Adrenal gland (tissue), 12 donors: Measurements from ENCODE around the gene EHBP1. TPM values are rescaled to one million over a fixed set of nuclear protein-coding genes. Genes with fewer than 3 reads are reported as not detected.
A peak's percentile ranks its signal among the peaks of the same experiment; 100 is the strongest.

Experiments
- DNase-seq, 7 donors: peaks; one replicate each; pipeline ENCODE4 v3.0.0-alpha.2; 2019 to 2020
- H3K27ac ChIP-seq, 5 donors: fragments of 200-600 bp; sonication (generic) in 4 of 5; 1 replicate in 3 of 5; 2 replicates in 2 of 5; pipeline versions ENCODE4 v1.5.1 to v1.8.0; 2016 to 2020; ENCODE audit warnings: mild to moderate bottlenecking in 1 of 5
- H3K27me3 ChIP-seq: fragments of 200-600 bp; 2 replicates; pipeline ENCODE4 v1.8.0; 2021
- H3K36me3 ChIP-seq, 2 donors: fragments of 200-600 bp; replicated peaks in 1 of 2; 1 replicate in 1 of 2; 2 replicates in 1 of 2; pipeline versions ENCODE4 v1.5.1 to v1.8.0; 2018 to 2022
- H3K4me1 ChIP-seq, 2 donors: fragments of 200-600 bp; replicated peaks in 1 of 2; 1 replicate in 1 of 2; 2 replicates in 1 of 2; pipeline versions ENCODE4 v1.5.1 to v1.8.0; 2018 to 2021
- H3K4me3 ChIP-seq, 4 donors: fragments of 200-600 bp; sonication (generic) in 3 of 4; one replicate each; pipeline ENCODE4 v1.5.1; 2016 to 2018
- H3K9me3 ChIP-seq, 3 donors: fragments of 200-600 bp; sonication (generic) in 1 of 3; replicated peaks in 1 of 3; 1 replicate in 2 of 3; 2 replicates in 1 of 3; pipeline versions ENCODE4 v1.5.1 to v1.8.0; 2016 to 2021
- POLR2A ChIP-seq, 2 donors: fragments of 450-650 bp; IDR thresholded peaks; one replicate each; pipeline ENCODE4 v1.6.1; 2017; ENCODE audit warnings: antibody characterized with exemption in 2 of 2, mild to moderate bottlenecking in 2 of 2, moderate library complexity in 1 of 2
- WGBS, 4 donors: extraction: QIAGEN DNeasy Blood & Tissue Kit in 2 of 4; methylation state at CpG; one replicate each; pipeline versions ENCODE4 v1.1.5 to v1.1.7; 2013 to 2017; 5-methylcytosine and 5-hydroxymethylcytosine counted together
- intact Hi-C, 2 donors: fragments of 100-400 bp; cut with DNase I; formaldehyde crosslinking; loops; one replicate each; pipeline versions ENCODE4 v1.14.1 to v1.15.0; 2022 to 2023
- polyA plus RNA-seq, 3 donors: library from polyadenylated mRNA; stranded (reverse); fragments of 200-250 nt in 2 of 3; fragments of 350-450 nt in 1 of 3; fragmentation: Illumina TruSeq in 1 of 3; extraction: RNeasy Lipid Tissue Mini Kit (QIAGEN cat#74804) in 1 of 3; gene quantifications; one replicate each; pipeline ENCODE4 v1.2.3, GENCODE V29; 2013 to 2014
- total RNA-seq, 9 donors: library from RNA; depleted of rRNA in 4 of 9; stranded (reverse); fragments of >200 nt in 4 of 9; fragments of 120-200 nt in 1 of 9; fragmentation: NEBNext Ultra II Directional in 1 of 9; extraction: Animal tissue kit (Norgen Biotek cat#: 25700) in 1 of 9; gene quantifications; one replicate each; pipeline versions ENCODE4 v1.1.0 to v1.2.4, GENCODE V29; 2013 to 2023
- TF ChIP-seq, protein P1 (sequence below), 6 experiments: fragments of 450-650 bp in 4 of 6; fragments of 200-600 bp in 2 of 6; sonication (generic) in 1 of 6; IDR thresholded peaks; 1 replicate in 5 of 6; 2 replicates in 1 of 6; pipeline versions ENCODE4 v1.5.1 to v1.8.0; 2016 to 2021; ENCODE audit warnings: antibody characterized with exemption in 6 of 6, mild to moderate bottlenecking in 2 of 6, moderate library complexity in 1 of 6
- donor health status: healthy with polysubstance abuse.
- donor health status: Bipolar disorder and iron deficiency.
- donor health status: DM: yes; HTN: yes; CAD: no.
- donor health status: DM: no; HTN: no; CAD: no.
- donor health status: DM: no; HTN: no; CAD: no.
- donor health status: DM: yes; HTN: yes; CAD: no.

EHBP1 gene
- total and polyA plus RNA-seq, 12 donors, result 13.5 to 83.6 (median 46.3) TPM

DNA sequence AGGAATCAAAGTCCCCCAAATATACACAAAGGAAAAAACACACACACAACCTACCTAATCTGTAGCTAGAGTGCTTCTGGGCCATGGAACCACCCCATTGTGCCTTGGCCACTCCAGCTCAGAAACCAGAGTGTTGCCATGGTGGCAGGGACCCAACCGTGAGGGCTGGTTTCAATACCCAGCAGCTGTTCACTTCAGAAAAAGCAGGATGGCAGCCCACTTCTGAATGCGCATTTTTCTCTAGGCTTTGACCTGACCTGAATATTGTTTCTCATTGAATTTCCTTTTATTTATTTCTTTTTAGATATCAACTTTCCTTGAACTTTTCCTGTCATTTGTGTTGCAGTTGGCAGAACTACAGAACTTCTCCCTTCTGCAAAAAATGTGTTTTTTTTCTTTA is 43.0 kb upstream of the EHBP1 start:
- H3K36me3 ChIP-seq, result no peaks in the 10 kb centered on the region
- peak overlapping the region; percentile 61 to 82 (median 66) for H3K27ac ChIP-seq
- peak; percentile 44 to 77 (median 54) for DNase-seq
- peak overlapping the region in 1 of 4 donors; percentile 36 for H3K4me3 ChIP-seq
- intact Hi-C loops, result no loop called here
- H3K4me1 ChIP-seq, result peaks cover 22 to 49% of the 10 kb centered on the region in 2 donors
- no peaks in the 10 kb centered on the region for H3K27me3 ChIP-seq
- H3K9me3 ChIP-seq, result no peaks in the 10 kb centered on the region
- WGBS, 4 donors, result 21 to 54% (median 33%) methylated on average over 2 of the region's 2 CpGs
- TF ChIP-seq, protein P1, sequence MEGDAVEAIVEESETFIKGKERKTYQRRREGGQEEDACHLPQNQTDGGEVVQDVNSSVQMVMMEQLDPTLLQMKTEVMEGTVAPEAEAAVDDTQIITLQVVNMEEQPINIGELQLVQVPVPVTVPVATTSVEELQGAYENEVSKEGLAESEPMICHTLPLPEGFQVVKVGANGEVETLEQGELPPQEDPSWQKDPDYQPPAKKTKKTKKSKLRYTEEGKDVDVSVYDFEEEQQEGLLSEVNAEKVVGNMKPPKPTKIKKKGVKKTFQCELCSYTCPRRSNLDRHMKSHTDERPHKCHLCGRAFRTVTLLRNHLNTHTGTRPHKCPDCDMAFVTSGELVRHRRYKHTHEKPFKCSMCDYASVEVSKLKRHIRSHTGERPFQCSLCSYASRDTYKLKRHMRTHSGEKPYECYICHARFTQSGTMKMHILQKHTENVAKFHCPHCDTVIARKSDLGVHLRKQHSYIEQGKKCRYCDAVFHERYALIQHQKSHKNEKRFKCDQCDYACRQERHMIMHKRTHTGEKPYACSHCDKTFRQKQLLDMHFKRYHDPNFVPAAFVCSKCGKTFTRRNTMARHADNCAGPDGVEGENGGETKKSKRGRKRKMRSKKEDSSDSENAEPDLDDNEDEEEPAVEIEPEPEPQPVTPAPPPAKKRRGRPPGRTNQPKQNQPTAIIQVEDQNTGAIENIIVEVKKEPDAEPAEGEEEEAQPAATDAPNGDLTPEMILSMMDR (IDR thresholded peaks at IDR 0.05), result no peak
- peak in 1 of 2 donors; percentile 36 for TF ChIP-seq POLR2A (IDR thresholded peaks at IDR 0.05)

DNA sequence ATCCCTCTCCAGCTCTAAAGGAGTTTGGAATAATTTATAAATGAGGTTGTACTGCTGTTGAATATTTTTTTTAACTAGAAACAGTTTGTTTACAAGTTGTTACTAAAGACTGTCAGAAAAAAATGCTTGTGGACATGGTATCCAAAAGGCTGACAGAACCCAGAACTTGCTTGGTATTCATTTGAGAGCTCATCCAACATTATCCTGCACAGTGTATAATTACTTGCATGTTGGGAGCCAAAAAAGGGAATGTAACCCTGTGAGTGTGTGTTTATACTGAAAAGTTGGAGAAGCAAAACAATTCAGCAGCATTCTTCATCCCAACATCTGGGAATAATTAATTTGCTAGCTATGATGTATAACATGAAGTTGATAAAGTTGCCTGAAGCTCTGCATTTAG is 42.1 kb upstream of the EHBP1 start:
- intact Hi-C loops, result no loop called here
- Histone ChIP-seq H3K27ac (peak overlapping the region in 3 of 5 donors; percentile 61 to 68 (median 62)), H3K27me3 (no peaks in the 10 kb centered on the region), H3K4me1 (peaks cover 22 to 49% of the 10 kb centered on the region in 2 donors), H3K4me3 (no peak overlapping the region), H3K9me3 (no peaks in the 10 kb centered on the region), H3K36me3 (no peaks in the 10 kb centered on the region)
- no peak for DNase-seq
- TF ChIP-seq POLR2A (IDR thresholded peaks at IDR 0.05), result no peak
- TF ChIP-seq, protein P1 (IDR thresholded peaks at IDR 0.05), result no peak

DNA sequence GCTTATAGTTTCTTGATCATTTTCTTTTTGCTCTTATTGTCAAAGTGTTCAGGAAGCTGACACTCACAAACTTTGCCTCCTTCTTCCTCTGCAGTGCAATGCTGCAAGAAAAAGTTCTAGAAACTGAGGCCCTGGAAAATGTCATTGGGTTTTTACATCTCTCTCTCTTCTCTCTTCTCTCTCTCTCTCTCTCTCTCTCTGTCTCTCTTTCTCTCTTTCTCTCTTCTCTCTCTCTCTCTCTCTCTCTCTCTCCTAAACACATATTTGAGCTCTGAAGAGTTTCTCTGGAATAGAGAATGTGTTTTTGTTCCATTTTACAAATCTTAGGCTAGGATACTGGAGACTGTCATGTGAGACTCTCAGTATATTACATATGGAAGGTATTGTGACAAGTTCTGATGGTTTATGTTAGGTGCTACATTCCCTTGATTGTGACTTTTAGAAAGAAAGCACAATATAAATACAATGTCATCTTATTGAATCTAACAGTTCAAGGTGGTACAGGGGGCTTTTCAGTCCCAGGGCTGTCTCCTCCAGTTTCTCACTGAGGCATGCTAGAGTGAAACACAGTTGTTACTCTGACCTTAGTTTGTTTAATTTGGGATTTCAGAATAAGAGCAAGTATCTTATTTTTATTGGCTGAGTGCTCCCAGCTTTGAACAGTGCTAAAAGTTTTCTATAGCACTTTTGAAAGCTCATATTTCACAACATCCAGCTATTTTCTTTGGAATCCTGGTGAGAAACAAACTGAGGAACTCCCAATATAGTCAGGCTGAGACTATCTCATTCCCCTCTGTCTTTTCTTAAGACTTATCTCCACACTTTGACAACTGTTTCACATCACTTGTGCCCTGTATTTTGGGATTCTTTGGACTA is 41.4 kb upstream of the EHBP1 start:
- Histone ChIP-seq H3K27me3 (no peaks in the 10 kb centered on the region), H3K36me3 (no peaks in the 10 kb centered on the region), H3K9me3 (no peaks in the 10 kb centered on the region), H3K4me3 (no peak overlapping the region), H3K4me1 (peaks cover 22 to 49% of the 10 kb centered on the region in 2 donors), H3K27ac (peak overlapping the region in 3 of 5 donors; percentile 15 to 49 (median 32))
- intact Hi-C loops, result no loop called here
- DNase-seq, result no peak
- TF ChIP-seq POLR2A (IDR thresholded peaks at IDR 0.05), result no peak
- TF ChIP-seq, protein P1 (IDR thresholded peaks at IDR 0.05), result peak in 3 of 6 experiments; percentile 11 to 19 (median 17)

DNA sequence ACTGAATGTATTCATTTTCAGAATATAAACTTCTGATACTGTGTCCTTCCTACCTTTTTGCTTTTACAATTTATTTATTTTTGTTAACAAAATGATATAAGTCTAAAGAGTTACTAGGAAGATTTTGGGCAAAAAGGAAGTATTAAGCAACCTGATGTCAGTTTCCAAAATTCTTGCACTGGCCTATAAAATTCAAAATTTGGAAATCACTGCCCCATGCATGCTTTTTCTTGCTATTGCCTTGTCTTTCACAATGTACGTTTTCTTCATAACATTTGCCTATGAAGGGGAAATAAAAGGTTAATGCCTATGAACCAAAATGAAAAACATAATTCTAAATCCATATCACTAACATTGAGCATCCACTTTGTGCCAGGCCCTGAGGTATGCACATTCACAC is 40.1 kb upstream of the EHBP1 start:
- H3K27me3 ChIP-seq, result no peaks in the 10 kb centered on the region
- no peak overlapping the region for H3K27ac ChIP-seq
- intact Hi-C loops, result no loop called here
- peaks cover 22 to 43% of the 10 kb centered on the region in 2 donors for H3K4me1 ChIP-seq
- 59 to 74% (median 67%) methylated on average over 1 of the region's 1 CpG for WGBS, 4 donors
- H3K9me3 ChIP-seq, result no peaks in the 10 kb centered on the region
- H3K36me3 ChIP-seq, result no peaks in the 10 kb centered on the region
- H3K4me3 ChIP-seq, result no peak overlapping the region
- DNase-seq, result no peak
- TF ChIP-seq POLR2A (IDR thresholded peaks at IDR 0.05), result no peak
- TF ChIP-seq, protein P1 (IDR thresholded peaks at IDR 0.05), result no peak
